8988T (cell line): Measurements from ENCODE around the gene PPP1CC.

ENCODE experiments used
- DNase-seq: peaks from one replicate; pipeline ENCODE4 v3.0.0; 2011

PPP1CC gene

GRCh38 chr12:110684312-110684836 lies 58.3 kb downstream of the PPP1CC start:
- no peak for DNase-seq

DNA sequence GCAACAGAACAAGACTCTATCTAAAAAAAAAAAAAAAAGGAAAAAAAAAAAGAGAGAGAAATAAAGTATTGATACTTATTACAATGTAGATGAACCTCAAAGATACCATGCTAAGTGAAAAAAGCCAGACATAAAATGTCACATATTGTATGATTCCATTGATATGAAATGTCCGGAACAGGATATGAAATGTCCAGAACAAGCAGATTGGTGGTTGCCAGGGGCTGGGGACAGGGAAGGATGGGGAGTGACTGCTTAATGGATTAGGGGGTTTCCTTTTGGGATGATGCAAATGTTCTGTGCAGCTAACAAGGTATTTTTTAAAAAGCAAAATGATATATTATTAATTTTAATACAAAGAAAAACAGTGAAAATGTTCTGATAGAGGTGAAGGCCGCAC lies 58.8 kb downstream of the PPP1CC start:
- DNase-seq: no peak

- no peak for DNase-seq
Observed at GRCh38 chr12:110680032-110680431, 62.7 kb downstream of the PPP1CC start.

DNA sequence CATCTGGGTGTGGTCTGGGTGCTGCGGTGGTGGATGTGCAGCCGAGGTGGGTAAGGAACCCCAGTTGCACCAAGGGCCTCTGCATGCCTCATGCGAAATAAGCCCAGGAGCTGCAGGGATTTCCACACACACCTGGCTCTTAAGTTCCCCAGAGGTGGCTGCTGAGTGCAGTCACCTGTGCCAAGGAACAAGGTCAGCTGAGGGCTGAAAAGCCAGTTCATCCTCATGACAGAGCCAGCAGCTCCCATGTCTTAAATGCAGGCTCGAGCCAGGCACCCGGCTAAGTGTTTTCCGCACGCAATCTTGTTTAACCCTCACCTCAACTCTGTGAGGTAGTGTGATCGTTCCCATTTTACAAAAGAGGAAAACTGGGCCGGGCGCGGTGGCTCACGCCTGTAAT lies 63.5 kb downstream of the PPP1CC start:
- DNase-seq: no peak

DNA sequence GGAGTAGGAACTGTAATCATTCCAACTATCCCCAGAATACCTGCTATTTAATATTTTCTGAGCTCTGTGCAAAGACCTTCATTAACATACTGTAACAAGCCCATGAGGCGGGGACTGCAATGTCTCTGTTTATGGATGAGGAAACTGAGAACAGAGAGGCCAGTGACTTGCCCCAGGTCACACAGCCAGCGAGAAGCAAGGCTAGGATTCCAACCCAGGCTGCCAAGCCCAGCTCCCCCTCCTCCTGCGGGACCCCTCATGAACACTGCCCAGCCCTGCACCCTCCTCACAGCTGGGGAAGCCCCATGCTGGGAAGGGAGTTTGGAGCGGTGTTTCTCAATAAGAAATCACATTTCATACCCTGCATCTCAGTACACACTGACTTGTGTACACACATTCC lies 64.7 kb downstream of the PPP1CC start:
- no peak for DNase-seq

GRCh38 chr12:110677206-110677911 lies 65.3 kb downstream of the PPP1CC start:
- DNase-seq: no peak

- no peak for DNase-seq
Observed at GRCh38 chr12:110676171-110676570, 66.5 kb downstream of the PPP1CC start.

DNA sequence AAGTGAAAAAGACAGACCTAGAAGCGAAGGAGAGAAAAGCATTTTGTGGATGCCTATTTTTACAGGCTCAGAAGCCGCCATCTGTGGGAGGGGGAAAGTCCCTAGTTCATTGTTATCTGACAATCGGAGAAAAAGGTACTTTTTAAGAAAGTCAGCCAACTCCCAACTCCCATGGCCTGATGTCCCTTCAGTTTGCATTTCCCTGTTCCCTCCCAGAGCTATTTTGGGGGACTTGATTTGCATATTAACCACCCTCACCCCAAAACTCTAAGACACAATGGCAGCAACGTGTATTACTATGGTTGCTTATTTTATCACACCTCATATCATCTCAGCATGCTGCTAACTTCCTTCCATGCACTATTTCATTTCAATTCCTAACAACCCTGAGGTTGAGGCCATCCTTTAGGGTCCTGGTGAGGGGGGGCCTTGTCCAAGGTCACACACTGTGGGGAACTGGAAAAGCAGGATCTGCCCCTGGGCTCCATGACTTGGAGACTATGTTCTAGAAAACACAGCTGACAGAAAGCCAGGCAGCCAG lies 72.5 kb downstream of the PPP1CC start:
- no peak for DNase-seq
